Measurements from ENCODE around the gene SYT1.

Gene SYT1

DNA sequence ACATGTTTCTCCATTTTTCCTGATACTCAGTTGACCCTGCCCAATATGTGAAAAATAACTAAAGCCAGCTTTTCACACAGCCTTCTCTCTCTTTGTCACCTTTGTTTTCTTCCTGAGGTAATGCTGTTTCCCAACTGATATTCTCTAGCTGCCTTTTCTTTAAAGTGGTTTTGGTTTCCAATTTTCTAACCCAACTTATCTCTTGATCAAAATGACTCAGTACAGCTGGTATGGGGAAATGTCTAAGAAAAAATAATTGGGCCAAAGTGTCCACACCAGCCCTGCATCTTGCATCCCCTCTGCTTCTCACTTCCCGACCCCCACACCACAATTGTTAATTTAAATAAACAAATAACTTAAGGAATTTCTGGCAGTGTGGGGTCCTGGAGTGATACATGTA lies 193.8 kb downstream of the SYT1 start:
- DNase-seq, result no peak

DNA sequence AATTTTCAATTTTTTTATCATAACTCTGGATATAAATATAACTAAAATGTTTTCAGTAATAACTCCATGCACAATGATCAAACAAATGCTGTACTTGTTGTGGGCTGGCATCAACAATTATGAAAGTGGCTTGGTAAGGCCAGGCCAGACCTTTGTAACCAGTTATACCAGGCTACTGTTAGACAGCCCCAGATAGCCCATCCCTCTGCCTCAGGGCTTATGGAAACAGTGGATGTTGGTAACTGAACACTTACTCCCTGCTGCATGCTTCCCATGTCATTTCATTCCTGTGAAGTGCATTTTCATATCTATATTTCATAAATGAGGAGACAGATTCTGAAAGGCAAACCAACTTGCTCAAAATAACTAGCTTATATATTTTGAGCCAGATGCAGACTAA lies 195.0 kb downstream of the SYT1 start:
- DNase-seq, result no peak

DNA sequence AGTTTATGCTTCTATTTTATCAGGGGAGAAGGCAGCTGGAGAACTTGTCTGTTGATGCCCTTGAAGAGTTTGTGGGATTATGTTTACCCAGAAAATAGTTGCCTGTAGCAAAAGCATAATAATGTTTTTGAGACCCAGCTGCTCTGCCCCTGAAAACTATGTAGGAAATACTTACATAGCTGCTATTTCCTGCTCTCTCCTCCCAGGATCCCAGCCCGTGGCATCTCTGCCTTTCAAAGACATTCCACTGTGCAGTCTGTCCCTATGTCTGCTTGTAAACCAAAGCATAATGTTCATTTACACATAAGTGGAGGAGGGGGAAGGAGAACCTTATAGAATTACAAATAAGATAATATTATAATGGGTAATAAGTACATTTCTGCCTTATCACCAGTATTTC lies 198.7 kb downstream of the SYT1 start:
- DNase-seq, result no peak

DNA sequence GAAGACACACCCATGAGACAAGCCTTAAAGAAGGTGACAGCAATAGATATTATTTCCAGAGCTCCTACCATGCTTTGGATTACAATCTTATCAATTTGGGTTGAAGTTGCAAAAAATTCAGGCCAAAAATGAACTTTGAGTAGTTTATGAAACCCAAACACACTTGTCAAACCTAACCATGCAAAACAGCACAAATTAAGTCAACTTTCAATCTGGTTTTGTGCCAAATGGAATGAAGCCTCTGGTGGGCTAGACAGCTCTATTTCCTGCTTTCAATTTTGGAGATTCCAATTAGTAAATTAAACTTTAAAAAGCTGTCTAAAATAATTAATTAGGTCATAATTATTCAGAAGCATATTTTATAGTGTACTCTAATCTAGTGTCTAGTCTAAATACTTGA lies 203.4 kb downstream of the SYT1 start:
- DNase-seq, result no peak

DNA sequence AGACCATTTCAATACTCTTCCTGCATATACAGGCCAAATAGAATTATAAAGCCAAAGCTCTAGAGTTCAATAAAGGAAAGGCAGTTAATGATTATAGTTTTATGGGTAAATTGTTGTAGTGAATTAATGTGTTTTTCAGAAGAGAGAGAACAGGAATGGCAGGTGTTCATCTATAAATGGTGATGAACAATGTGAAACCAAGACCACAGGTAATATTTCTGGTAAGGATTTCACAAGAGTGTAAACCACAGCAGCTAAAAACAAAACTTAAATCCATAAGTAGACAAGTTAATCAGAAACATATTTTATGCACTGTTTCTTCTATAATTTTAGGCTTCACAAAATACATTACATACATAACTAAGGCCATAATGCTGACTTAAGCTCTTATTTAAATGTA lies 204.4 kb downstream of the SYT1 start:
- no peak for DNase-seq

DNA sequence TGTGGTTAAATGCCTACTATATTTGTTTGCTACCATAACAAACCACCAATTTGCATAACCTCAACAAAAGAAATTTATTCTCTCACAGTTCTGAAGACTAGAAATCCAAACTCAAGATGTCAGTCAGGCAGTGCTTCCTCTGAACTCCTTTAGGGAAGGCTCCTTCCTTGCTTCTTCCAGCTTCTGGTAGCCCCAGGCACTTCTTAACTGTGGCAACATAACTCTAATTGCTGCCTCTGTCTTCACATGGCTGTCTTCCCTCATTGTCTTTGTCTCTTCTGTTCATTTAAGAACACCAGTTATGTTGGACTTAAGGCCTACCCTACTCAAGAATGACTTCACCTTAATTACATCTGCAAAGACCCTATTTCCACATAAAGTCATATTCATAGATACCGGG lies 206.9 kb downstream of the SYT1 start:
- DNase-seq, result no peak

DNA sequence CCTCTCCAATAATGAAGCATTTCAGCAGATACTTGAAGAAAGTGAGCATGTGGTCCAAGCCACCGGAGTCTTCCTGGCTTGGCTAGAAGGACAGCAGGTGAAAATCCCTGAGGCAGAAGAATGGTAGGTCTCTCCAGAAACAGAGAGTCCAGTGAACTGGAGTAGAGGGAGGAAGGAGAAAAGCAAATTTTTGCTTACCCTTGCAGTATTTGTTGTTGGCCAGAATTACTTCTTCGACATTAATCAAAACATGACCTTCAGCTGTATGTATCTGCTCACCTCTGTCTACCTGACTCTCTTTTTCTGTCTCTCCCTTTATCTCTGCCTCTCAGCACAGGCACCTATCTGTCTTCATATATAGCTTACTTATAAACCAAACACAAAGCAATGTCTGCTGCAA lies 208.9 kb downstream of the SYT1 start:
- no peak for DNase-seq

DNA sequence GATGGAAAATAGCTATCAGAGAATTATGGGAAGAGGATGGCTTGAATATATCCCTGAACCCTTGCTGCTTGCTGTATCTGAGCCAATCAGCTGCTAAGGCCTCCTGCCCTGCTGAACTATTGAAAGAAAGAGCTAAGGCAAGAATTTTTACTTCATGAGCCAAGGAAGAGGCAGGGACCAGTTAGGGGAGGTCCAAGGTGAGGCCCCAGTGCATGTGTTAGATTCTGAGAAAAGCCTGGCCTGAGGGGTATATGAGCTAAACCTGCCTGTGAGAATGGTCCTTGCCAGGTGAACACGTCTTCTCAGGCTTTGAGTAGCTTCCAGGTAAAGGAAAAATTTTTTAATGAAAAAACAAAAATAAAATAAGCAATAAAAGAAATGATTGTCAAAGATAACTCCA lies 218.0 kb downstream of the SYT1 start:
- DNase-seq, result no peak

DNA sequence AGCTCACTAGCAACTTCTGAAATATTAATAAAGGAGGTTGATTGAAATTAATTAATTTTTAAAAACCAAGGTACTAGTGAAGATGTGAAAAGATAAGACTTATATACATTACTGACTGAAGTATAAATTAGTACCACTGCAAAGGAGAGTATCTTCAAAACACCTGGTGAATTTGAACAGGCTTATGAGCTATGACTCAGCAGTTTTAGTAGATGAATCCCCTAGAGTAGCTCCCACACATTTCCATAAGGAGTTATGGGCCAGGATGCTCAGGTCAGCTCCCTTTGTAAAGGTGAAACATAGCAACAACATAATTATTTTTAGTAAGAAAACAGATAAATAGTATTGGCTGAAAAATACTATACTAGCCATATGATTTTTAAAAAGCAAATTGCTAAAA lies 218.6 kb downstream of the SYT1 start:
- no peak for DNase-seq

GRCh38 chr12:79085106-79085682 lies 220.6 kb downstream of the SYT1 start:
- DNase-seq, result no peak

GRCh38 chr12:79086541-79087296 lies 222.1 kb downstream of the SYT1 start:
- no peak for DNase-seq

DNA sequence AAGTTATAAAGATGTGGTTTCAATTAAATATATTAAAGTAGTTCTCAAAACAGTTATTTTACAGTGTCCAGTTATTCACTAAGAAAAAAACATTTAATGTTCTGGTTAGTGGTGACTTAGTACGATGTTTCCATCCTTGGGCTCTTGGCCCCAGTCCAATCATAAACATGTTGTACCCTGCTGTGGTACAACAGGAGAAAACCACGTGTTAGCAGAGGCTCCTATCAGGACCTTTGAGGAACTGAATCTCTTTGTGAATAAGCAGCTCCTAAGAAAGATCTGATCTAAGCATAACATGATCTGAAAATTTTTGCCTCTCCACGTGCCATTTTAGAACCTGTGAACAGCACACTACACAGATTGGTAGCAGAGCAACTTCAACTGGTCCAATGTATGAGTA lies 234.0 kb downstream of the SYT1 start:
- no peak for DNase-seq

- no peak for DNase-seq
Measured at GRCh38 chr12:79108962-79109361, 244.4 kb downstream of the SYT1 start.

DNA sequence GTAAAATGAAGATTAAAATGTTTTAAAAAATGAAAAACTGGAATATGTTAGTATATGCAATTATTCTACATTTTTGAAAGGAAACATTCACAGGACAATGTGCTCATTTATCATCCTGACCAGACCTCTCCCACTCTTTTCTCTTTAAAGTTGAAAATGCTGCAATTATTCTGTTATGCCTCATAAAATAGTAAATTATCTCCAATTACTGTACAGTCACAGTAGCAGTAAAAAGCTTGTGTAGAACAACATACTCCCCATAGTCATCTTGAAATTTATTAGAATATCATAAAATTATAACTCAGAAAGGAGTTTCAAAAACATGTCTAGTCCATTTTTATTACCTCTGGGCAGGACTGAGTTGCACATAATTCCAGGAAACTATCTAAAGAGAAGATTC lies 250.3 kb downstream of the SYT1 start:
- no peak for DNase-seq

DNA sequence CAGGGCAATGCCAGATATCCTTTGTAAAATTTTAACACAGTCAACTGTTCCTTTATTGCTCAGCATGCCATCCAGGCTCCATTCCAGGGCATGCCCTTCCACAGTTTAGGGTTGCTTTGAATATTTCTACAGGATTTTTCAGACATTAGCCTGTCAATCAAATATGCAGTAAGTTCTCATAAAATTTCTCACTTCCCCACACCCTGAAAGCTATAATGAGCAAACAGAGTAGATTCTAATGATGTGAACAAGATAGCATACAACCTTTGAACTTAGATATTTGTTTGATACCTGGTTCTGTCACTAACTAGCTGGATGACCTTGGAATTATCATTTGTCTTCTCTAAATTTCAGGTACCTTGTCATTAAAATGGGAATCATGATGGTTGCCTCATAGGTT lies 251.2 kb downstream of the SYT1 start:
- DNase-seq, result no peak

- DNase-seq, result no peak
Measured at GRCh38 chr12:79119796-79120195, 255.2 kb downstream of the SYT1 start.

DNA sequence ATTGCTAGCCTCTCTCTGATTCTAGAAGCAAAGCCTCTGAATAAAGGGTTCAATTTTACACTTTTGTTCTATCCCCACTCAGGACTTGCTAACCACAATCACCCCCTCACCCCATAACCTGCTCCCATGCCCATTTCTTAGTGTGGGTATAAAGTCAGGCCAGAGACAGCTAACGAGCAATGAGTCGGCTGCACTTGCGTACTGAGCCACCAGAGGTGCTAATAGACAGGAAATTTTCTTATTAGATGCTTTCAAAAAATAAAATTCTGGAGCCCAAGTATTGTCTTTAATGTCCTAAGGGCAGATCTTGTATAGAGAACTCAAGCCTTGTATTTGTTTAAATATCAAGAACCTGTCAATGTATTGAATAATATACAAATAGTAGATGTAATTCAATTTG lies 256.9 kb downstream of the SYT1 start:
- DNase-seq, result peak in 1 of 2 donors; percentile 13

- DNase-seq, result no peak
Measured at GRCh38 chr12:79124385-79124784, 259.8 kb downstream of the SYT1 start.

DNA sequence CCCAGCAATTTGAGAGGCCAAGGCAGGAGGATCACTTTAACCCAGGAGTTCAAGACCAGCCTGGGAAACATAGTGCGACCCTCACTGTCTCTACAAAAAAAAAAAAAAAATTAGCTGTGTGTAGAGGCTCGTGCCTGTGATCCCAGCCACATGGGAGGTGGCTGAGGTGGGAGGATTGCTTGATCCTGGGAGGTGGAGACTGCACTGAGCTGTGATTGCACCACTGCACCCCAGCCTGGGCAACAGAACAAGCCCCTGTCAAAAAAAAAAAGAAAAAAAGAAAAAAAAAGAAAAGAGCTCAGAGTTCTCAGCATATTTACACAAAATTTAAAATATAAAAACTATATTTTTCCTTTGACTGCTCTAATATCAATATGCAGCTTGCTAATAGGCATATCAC lies 260.8 kb downstream of the SYT1 start:
- DNase-seq, result no peak

GRCh38 chr12:79127271-79127751 lies 262.7 kb downstream of the SYT1 start:
- peak; percentile 77 to 82 for DNase-seq

GRCh38 chr12:79128956-79129355 lies 264.4 kb downstream of the SYT1 start:
- DNase-seq, result no peak

- DNase-seq, result no peak
Measured at GRCh38 chr12:79138872-79139271, 274.3 kb downstream of the SYT1 start.

GRCh38 chr12:79140711-79141110 lies 276.1 kb downstream of the SYT1 start:
- no peak for DNase-seq

DNA sequence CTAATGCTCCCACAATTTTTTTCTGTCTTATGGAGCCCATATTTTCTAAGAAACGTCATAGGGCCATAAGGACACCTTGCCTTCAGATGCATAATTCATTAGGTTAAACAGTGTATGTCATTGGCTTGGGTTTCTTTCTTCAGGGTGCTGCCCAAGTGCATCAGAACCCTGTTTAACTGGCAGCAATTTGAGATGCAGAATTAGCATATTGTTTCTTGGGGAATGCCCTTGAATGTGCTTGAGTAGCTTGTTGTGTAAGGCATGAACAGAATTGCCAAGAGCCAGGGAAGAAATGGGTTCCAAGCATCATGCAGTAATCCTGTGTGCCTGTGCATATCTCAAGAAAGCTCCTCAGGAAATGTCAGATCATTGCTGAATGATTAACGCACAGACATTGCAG lies 277.2 kb downstream of the SYT1 start:
- DNase-seq, result no peak

DNA sequence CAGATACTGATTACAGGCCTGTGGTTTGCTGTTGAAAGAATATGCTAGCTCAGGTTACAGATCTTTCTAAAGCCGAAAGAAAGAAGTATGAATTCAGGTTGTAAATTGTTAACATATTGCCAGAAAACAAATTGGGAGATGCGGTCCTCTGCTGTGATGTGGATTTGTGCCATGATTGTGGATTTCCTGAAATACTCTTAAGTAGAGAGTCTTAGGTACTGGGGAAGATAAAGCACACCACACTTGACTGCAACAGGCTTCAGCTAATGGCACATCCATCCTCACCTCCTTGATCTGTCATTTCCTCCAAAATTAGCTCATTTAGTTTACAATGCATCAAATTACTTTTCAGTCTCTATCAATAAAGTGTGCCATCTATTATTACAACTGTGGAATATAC lies 279.2 kb downstream of the SYT1 start:
- no peak for DNase-seq
